ENCODE data around the gene PAQR8.

DNA sequence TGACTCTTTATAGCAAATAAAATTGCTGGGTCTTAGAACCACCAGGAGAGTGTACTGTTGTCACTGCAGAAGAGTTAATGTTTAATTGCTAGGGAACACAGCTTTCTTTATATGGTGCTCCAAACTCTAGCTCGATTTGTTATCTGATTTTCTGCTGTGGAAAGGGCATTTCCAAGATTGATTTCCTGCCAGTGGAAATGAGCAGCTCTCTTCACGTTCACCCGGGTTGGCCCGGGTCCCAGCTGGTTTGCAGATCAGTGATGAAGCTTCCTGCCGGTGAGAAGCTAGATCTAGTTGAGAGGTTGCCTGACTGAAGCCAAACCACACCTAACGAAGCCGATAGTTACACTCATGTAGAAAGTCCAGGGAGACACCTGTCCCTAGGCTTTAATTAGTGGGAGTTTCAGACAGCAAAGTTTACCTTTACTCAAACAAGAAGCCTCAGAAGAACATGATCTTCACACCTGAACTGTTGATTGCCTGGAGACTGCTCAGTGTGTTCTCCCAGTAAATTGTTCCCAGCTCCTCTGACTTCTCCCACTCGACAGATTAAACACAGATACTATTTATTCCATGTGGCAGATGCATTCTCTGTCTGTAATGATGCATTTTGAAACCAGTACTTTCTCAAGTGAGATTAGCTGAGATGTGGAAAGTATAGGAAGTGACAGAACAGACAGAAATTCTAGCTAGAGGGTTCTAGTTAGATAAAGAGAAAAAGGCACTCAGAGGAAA is 27.8 kb downstream of the PAQR8 start:
- TF ChIP-seq, protein P1, sequence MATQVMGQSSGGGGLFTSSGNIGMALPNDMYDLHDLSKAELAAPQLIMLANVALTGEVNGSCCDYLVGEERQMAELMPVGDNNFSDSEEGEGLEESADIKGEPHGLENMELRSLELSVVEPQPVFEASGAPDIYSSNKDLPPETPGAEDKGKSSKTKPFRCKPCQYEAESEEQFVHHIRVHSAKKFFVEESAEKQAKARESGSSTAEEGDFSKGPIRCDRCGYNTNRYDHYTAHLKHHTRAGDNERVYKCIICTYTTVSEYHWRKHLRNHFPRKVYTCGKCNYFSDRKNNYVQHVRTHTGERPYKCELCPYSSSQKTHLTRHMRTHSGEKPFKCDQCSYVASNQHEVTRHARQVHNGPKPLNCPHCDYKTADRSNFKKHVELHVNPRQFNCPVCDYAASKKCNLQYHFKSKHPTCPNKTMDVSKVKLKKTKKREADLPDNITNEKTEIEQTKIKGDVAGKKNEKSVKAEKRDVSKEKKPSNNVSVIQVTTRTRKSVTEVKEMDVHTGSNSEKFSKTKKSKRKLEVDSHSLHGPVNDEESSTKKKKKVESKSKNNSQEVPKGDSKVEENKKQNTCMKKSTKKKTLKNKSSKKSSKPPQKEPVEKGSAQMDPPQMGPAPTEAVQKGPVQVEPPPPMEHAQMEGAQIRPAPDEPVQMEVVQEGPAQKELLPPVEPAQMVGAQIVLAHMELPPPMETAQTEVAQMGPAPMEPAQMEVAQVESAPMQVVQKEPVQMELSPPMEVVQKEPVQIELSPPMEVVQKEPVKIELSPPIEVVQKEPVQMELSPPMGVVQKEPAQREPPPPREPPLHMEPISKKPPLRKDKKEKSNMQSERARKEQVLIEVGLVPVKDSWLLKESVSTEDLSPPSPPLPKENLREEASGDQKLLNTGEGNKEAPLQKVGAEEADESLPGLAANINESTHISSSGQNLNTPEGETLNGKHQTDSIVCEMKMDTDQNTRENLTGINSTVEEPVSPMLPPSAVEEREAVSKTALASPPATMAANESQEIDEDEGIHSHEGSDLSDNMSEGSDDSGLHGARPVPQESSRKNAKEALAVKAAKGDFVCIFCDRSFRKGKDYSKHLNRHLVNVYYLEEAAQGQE (IDR thresholded peaks at IDR 0.05; ENCODE audit: insufficient read depth in 1 of 2, low read depth in 2 of 2, low read length in 1 of 2) = no peak
- TF ChIP-seq, protein P2, sequence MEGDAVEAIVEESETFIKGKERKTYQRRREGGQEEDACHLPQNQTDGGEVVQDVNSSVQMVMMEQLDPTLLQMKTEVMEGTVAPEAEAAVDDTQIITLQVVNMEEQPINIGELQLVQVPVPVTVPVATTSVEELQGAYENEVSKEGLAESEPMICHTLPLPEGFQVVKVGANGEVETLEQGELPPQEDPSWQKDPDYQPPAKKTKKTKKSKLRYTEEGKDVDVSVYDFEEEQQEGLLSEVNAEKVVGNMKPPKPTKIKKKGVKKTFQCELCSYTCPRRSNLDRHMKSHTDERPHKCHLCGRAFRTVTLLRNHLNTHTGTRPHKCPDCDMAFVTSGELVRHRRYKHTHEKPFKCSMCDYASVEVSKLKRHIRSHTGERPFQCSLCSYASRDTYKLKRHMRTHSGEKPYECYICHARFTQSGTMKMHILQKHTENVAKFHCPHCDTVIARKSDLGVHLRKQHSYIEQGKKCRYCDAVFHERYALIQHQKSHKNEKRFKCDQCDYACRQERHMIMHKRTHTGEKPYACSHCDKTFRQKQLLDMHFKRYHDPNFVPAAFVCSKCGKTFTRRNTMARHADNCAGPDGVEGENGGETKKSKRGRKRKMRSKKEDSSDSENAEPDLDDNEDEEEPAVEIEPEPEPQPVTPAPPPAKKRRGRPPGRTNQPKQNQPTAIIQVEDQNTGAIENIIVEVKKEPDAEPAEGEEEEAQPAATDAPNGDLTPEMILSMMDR (IDR thresholded peaks at IDR 0.05) = no peak
- TF ChIP-seq POLR2AphosphoS5 (IDR thresholded peaks at IDR 0.05; ENCODE audit: low read depth, low read length) = no peak
- no peak for TF ChIP-seq TCF7L2 (IDR thresholded peaks at IDR 0.05; ENCODE audit: low read depth, low read length)

Data from Panc1 (cell line).